ENCODE results near the gene IDNK. TPM values are rescaled to one million over a fixed set of nuclear protein-coding genes. Genes with fewer than 3 reads are reported as not detected.

IDNK gene
- total RNA-seq, 8 experiments from 2014 or later = 2.1 to 6.6 (median 3.7) TPM

DNA sequence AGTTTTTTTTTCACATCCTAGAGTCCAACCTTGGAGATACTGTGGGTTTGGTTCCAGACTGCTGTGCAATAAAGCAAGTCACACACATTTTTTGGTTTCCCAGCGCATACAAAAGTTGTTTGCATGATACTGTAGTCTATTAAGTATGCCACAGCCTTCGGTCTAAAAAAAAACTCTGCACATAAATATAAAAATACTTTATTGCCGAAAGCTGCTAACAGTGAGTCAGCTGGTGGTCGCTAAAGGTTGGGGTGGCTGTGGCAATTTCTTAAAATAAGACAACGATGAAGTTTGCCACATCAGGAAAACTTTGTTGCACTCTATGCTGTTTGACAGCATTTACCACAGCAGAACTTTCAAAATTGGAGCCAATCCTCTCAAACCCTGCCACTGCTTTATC lies 47.4 kb downstream of the IDNK start:
- in situ Hi-C loops (cut with MboI; ENCODE audit: low pct_unique_long_range_greater_than_20kb in 2 of 9, low sequenced_read_pairs in 9 of 9, unreplicated experiment in 9 of 9) = no loop called here
- 25 to 100% (median 92%) methylated on average over 2 to 5 of the region's 5 CpGs for WGBS, 10 experiments
- no peak overlapping the region for H3K27ac ChIP-seq
- no peak overlapping the region for H3K4me3 ChIP-seq
- no peaks in the 10 kb centered on the region for H3K4me1 ChIP-seq (replicated peaks in 1 of 2)
- ATAC-seq (replicated peaks in 6 of 8) = peak in 1 of 8 experiments; percentile 47

DNA sequence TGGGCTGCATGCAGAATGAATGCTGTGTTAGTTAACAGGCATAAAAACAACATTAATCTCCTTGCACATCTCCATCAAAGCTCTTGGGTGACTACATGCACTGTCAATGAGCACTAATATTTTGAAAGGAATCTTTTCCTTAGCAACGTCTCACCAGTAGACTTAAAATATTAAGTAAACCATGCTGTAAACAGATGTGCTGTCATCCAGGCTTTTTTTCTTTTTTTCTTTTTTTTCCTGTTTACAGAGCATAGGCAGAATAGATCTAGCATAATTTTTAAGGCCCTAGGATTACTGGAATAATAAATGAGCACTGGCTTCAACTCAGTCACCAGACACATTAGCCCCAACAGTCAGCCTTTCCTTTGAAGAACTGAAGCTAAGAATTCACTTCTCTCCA lies 48.5 kb downstream of the IDNK start:
- no peak overlapping the region for H3K4me3 ChIP-seq
- ATAC-seq (replicated peaks in 6 of 8) = peak in 2 of 8 experiments; percentile 61 to 66
- in situ Hi-C loops (cut with MboI; ENCODE audit: low pct_unique_long_range_greater_than_20kb in 2 of 9, low sequenced_read_pairs in 9 of 9, unreplicated experiment in 9 of 9) = no loop called here
- H3K4me1 ChIP-seq (replicated peaks in 1 of 2) = no peaks in the 10 kb centered on the region
- H3K27ac ChIP-seq = no peak overlapping the region
- WGBS, 10 experiments = 0 to 100% (median 70%) methylated on average over 1 of the region's 1 CpG; no CpG with 5 or more reads in 4 of the 10 experiments

DNA sequence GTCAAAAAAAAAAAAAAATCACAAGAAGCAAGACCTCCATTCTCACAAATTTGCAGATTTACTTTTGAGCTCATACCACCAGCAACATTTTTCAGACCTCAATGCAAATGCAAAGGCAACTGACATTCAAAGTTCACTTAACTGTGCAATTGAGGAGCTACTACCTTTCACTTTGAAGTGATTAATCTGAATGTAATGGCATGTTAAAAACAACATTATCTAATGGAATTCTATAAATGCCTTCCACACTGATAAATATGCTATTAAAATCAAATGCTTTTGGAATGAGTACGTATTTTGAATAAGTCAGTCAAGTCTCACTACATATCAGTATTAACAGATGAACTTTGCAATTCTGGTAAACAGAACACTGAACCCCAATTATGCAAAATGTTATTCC lies 52.5 kb downstream of the IDNK start:
- in situ Hi-C loops (cut with MboI; ENCODE audit: low pct_unique_long_range_greater_than_20kb in 2 of 9, low sequenced_read_pairs in 9 of 9, unreplicated experiment in 9 of 9) = no loop called here
- no peak for ATAC-seq (replicated peaks in 6 of 8)
- H3K4me1 ChIP-seq (replicated peaks in 1 of 2) = peaks cover 0 to 1% of the 10 kb centered on the region in 2 donors
- no peak overlapping the region for H3K27ac ChIP-seq
- 50 to 100% (median 100%) methylated on average over 1 of the region's 1 CpG; no CpG with 5 or more reads in 3 of the 10 experiments for WGBS, 10 experiments
- no peak overlapping the region for H3K4me3 ChIP-seq

DNA sequence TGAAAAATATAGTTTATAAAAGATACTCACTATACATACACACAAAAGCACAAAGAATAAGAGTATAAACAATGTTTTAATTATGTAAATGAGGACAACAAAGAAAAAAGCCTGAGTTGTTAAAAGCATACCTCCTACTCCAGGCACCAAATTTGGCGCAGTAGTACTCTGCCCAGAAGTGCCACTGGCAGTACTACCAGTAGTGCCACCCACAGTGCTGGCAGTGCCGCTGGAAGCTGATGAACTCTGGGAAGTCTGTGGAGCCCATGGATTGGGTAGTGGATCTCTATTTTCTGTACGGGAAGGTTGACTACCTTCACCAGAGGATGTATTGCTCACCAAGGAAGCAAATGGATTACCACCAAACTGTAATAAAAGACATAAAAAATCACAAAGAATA lies 54.7 kb downstream of the IDNK start:
- no peak overlapping the region for H3K27ac ChIP-seq
- no peak overlapping the region for H3K4me3 ChIP-seq
- in situ Hi-C loops (cut with MboI; ENCODE audit: low pct_unique_long_range_greater_than_20kb in 2 of 9, low sequenced_read_pairs in 9 of 9, unreplicated experiment in 9 of 9) = no loop called here
- 80 to 100% (median 100%) methylated on average over 1 to 3 of the region's 3 CpGs for WGBS, 10 experiments
- peaks cover 0 to 3% of the 10 kb centered on the region in 2 donors for H3K4me1 ChIP-seq (replicated peaks in 1 of 2)
- ATAC-seq (replicated peaks in 6 of 8) = no peak

DNA sequence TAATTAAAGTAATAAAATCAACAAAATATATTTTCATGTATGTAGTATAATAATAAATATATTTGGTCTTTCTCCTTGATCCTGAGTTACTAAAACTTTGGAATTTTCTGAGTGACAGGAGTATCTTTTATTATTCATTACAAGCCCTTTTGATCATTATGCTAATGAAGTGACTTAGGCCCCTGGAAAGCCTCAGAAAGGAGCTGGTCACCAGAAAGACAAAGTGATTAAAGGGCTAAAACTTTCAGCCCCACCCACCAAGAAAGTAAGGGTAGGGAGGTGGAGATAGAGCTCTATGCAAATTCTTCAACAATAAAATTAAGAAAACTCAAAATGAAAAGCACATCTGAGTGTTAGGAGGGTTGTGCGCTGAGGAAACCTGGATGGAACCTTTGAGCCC lies 57.3 kb downstream of the IDNK start:
- Histone ChIP-seq H3K4me1 (replicated peaks in 1 of 2) (peaks cover 0 to 3% of the 10 kb centered on the region in 2 donors), H3K4me3 (no peak overlapping the region), H3K27ac (no peak overlapping the region)
- WGBS, 10 experiments = 100% methylated on average over 1 of the region's 1 CpG; no CpG with 5 or more reads in 8 of the 10 experiments
- in situ Hi-C loops (cut with MboI; ENCODE audit: low pct_unique_long_range_greater_than_20kb in 2 of 9, low sequenced_read_pairs in 9 of 9, unreplicated experiment in 9 of 9) = no loop called here
- ATAC-seq (replicated peaks in 6 of 8) = peak in 2 of 8 experiments; percentile 33 to 44

DNA sequence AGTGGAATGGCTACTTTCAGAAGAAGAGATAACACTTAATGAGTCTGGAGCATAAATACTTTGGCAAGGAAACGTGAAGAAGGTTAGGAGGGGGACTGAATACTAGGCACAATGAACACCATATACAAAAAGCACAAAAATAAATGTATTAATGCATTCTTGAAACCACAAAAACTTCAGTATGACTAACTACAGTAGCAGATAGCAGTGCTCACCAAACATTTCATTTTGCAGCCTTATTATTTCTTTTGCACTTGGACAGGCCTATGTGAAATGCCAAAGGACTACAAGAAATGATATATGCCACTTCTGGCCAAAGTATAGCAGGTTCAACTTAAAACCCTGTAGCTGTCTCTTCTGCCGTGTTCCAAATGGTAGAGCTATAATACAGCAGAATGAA lies 58.5 kb downstream of the IDNK start:
- no peak for ATAC-seq (replicated peaks in 6 of 8)
- Histone ChIP-seq H3K27ac (no peak overlapping the region), H3K4me1 (replicated peaks in 1 of 2) (peaks cover 0 to 3% of the 10 kb centered on the region in 2 donors), H3K4me3 (no peak overlapping the region)
- 29 to 100% (median 95%) methylated on average over 1 to 2 of the region's 2 CpGs; no CpG with 5 or more reads in 2 of the 10 experiments for WGBS, 10 experiments
- in situ Hi-C loops (cut with MboI; ENCODE audit: low pct_unique_long_range_greater_than_20kb in 2 of 9, low sequenced_read_pairs in 9 of 9, unreplicated experiment in 9 of 9) = no loop called here

DNA sequence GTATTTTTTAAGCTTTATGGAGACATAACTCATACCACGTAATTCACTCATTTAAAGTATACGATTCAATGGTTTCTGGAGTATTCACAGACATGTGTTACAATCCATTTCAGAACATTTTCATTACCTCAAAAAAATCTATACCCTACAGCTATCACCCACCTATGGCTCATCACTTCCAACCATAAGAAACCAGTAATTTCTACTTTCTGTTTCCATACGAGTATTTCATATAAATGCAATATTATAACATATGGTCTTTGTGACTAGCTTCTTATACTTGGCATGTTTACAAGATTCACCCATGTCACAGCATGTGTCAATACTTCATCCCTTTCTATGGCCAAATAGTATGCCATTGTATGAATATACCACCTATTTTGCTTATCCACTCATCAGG lies 66.0 kb downstream of the IDNK start:
- 81 to 100% (median 91%) methylated on average over 2 to 3 of the region's 3 CpGs; no CpG with 5 or more reads in 2 of the 10 experiments for WGBS, 10 experiments
- no peak overlapping the region for H3K4me3 ChIP-seq
- H3K27ac ChIP-seq = no peak overlapping the region
- in situ Hi-C loops (cut with MboI; ENCODE audit: low pct_unique_long_range_greater_than_20kb in 2 of 9, low sequenced_read_pairs in 9 of 9, unreplicated experiment in 9 of 9) = no loop called here
- no peaks in the 10 kb centered on the region for H3K4me1 ChIP-seq (replicated peaks in 1 of 2)
- no peak for ATAC-seq (replicated peaks in 6 of 8)

DNA sequence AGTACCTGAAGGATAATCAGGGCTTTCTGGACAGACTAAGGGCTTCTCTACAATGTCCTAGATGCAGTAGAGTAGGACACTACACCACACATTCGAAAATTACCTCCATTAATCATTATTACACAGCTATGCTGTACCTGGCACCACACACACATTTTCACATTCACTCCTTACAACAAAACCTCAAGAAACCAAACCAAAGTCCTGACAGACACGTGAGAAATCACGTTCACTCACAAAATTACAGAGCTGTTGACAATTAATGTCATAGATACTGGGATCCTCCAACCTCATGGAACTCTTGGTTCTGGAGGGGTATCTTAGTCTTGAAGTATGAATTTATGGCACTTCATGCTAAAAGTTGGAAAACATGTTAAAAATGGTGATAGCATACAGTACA lies 68.5 kb downstream of the IDNK start:
- Histone ChIP-seq H3K4me3 (no peak overlapping the region), H3K27ac (no peak overlapping the region), H3K4me1 (replicated peaks in 1 of 2) (no peaks in the 10 kb centered on the region)
- no peak for ATAC-seq (replicated peaks in 6 of 8)
- in situ Hi-C loops (cut with MboI; ENCODE audit: low pct_unique_long_range_greater_than_20kb in 2 of 9, low sequenced_read_pairs in 9 of 9, unreplicated experiment in 9 of 9) = no loop called here
- WGBS, 10 experiments = 54 to 100% (median 95%) methylated on average over 1 to 3 of the region's 3 CpGs; no CpG with 5 or more reads in 2 of the 10 experiments

Other genes starting within 250 kb of the IDNK start
- 10 to 100 TPM in 1 of 8 experiments, 1 to 10 TPM in 7; 1.3 to 34.4 (median 4.0) TPM for gene FRMD3, start 84.7 kb upstream of the IDNK start, total RNA-seq
- 100 to 1,000 TPM in 5 of 8 experiments, 10 to 100 TPM in 3; 85.2 to 124 (median 104) TPM for gene UBQLN1, start 84.8 kb downstream of the IDNK start, total RNA-seq
- 10 to 100 TPM in 5 of 8 experiments, 1 to 10 TPM in 3; 1.3 to 20.9 (median 14.4) TPM for gene GKAP1, start 194.6 kb downstream of the IDNK start, total RNA-seq

Measured in motor neuron (in vitro differentiated cells).